Astrocyte (in vitro differentiated cells and primary cell): ENCODE measurements around the gene ENTHD1. TPM values are rescaled to one million over a fixed set of nuclear protein-coding genes. Genes with fewer than 3 reads are reported as not detected.

Experiments used
- DNase-seq: peaks from one replicate; pipeline ENCODE4 v3.0.0-alpha.2; 2010; ENCODE audit warnings: low read depth
- FAIRE-seq: peaks from 2 replicates; lab custom pipeline; 2011; peaks lifted over from hg19 to GRCh38; lab: Jason Lieb, UNC
- H2AFZ ChIP-seq: 2 replicates; pipeline ENCODE4 v1.6.0; 2012; ENCODE audit warnings: low read depth, low read length, inconsistent platforms
- H3K27ac ChIP-seq: 2 replicates; pipeline ENCODE4 v1.5.1; 2011; ENCODE audit warnings: low read depth, low read length, inconsistent platforms
- H3K27me3 ChIP-seq: 2 replicates; pipeline ENCODE4 v1.6.0; 2011; ENCODE audit warnings: low read length, inconsistent platforms; ENCODE audit not compliant: insufficient read depth
- H3K36me3 ChIP-seq: 2 replicates; pipeline ENCODE4 v1.5.1; 2011; ENCODE audit warnings: low read length, inconsistent platforms; ENCODE audit not compliant: insufficient read depth
- H3K4me1 ChIP-seq: 2 replicates; pipeline ENCODE4 v1.5.1; 2011; ENCODE audit warnings: low read length, inconsistent platforms; ENCODE audit not compliant: insufficient read depth
- H3K4me2 ChIP-seq: 2 replicates; pipeline ENCODE4 v1.6.0; 2012; ENCODE audit warnings: low read length, inconsistent platforms
- H3K4me3 ChIP-seq: 2 replicates; pipeline ENCODE4 v1.5.1; 2011; ENCODE audit warnings: low read depth, mild to moderate bottlenecking, low read length, inconsistent platforms; ENCODE audit not compliant: insufficient read depth
- H3K79me2 ChIP-seq: 2 replicates; pipeline ENCODE4 v1.6.0; 2012; ENCODE audit warnings: mild to moderate bottlenecking, low read length, inconsistent platforms; ENCODE audit not compliant: insufficient read depth
- H3K9ac ChIP-seq: 2 replicates; pipeline ENCODE4 v1.6.0; 2012; ENCODE audit warnings: mild to moderate bottlenecking, low read length, inconsistent platforms
- H3K9me3 ChIP-seq: 2 replicates; pipeline ENCODE4 v1.5.1; 2012; ENCODE audit warnings: low read depth, mild to moderate bottlenecking, low read length, inconsistent platforms; ENCODE audit not compliant: insufficient read depth
- H4K20me1 ChIP-seq: 2 replicates; pipeline ENCODE4 v1.6.0; 2012; ENCODE audit warnings: low read length, inconsistent platforms; ENCODE audit not compliant: insufficient read depth
- H3K27ac Mint-ChIP-seq: one replicate; pipeline ENCODE4 v1.8.0; 2021; ENCODE audit warnings: mild to moderate bottlenecking, mixed read lengths; ENCODE audit not compliant: unreplicated experiment
- H3K27me3 Mint-ChIP-seq: one replicate; pipeline ENCODE4 v1.8.0; 2021; ENCODE audit warnings: low read depth, mixed read lengths; ENCODE audit not compliant: unreplicated experiment
- H3K36me3 Mint-ChIP-seq: one replicate; pipeline ENCODE4 v1.8.0; 2021; ENCODE audit warnings: low read depth, mixed read lengths; ENCODE audit not compliant: unreplicated experiment
- H3K4me1 Mint-ChIP-seq: one replicate; pipeline ENCODE4 v1.8.0; 2021; ENCODE audit warnings: low read depth, mixed read lengths; ENCODE audit not compliant: unreplicated experiment
- H3K4me3 Mint-ChIP-seq: one replicate; pipeline ENCODE4 v1.8.0; 2021; ENCODE audit warnings: mild to moderate bottlenecking, moderate library complexity, mixed read lengths; ENCODE audit not compliant: unreplicated experiment
- H3K9me3 Mint-ChIP-seq: one replicate; pipeline ENCODE4 v1.8.0; 2021; ENCODE audit warnings: mild to moderate bottlenecking, mixed read lengths; ENCODE audit not compliant: unreplicated experiment
- EZH2 ChIP-seq: IDR thresholded peaks from 2 replicates; pipeline ENCODE4 v1.6.1; 2012; ENCODE audit warnings: mild to moderate bottlenecking, low read length, inconsistent platforms; ENCODE audit not compliant: insufficient read depth
- total RNA-seq: library from RNA; stranded (reverse); gene quantifications from 2 replicates; pipeline ENCODE4 v1.2.1, GENCODE V29; 2021
- TF ChIP-seq, protein P1 (sequence below): IDR thresholded peaks from 2 replicates; pipeline ENCODE4 v1.5.1; 2011; ENCODE audit warnings: low read depth, mild to moderate bottlenecking, inconsistent platforms, low read length, moderate library complexity; ENCODE audit not compliant: insufficient read depth

ENTHD1 gene
- total RNA-seq, 1 donor from 2014 or later: not detected

DNA sequence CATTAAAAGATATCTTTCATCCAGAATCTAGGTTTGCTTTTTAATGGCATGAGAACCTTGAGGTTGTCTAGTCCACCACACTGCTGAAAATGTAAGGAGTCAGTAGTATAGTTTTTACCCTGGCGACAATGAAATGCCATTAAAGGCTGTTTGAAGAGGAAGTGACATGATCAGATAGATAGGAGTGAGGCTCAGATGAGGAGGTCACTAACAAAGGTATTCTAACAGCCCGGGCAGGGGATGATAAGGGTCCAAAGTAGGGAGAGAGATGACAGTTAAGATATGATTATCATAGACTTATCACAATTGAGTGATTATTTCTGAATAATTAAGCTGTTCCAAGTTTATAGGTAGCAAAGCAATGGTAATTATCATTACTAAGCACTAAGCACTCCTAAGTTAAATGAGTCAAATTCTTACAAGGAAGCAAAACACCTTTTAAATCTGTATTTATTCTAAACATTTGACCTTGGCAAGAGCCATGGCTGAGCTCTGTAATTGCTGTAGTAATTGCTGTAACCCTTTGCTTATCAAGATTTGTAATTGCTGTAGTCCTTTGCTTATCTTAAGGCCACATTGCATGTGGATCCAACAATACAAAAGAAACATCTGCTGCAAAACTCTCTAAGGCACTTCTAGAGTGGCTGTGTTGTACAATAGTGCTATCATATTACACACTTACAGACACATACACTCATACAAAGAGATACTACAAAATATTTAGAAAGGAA, 92.6 kb downstream of the ENTHD1 start:
- Histone ChIP-seq H3K27ac (no peak overlapping the region), H3K4me1 (no peaks in the 10 kb centered on the region), H3K4me3 (no peak overlapping the region), H3K9me3 (peaks cover 9% of the 10 kb centered on the region), H3K36me3 (no peaks in the 10 kb centered on the region), H4K20me1 (no peaks in the 10 kb centered on the region), H3K79me2 (no peaks in the 10 kb centered on the region), H3K27me3 (peaks cover 23% of the 10 kb centered on the region), H3K4me2 (no peak overlapping the region), H2AFZ (no peak overlapping the region), H3K9ac (no peak overlapping the region)
- Mint-ChIP-seq H3K9me3 (peaks cover 21% of the 10 kb centered on the region), H3K4me3 (no peak overlapping the region), H3K27ac (no peak overlapping the region), H3K36me3 (peaks cover 5% of the 10 kb centered on the region), H3K27me3 (peaks cover 7% of the 10 kb centered on the region), H3K4me1 (no peaks in the 10 kb centered on the region)
- TF ChIP-seq, protein P1, sequence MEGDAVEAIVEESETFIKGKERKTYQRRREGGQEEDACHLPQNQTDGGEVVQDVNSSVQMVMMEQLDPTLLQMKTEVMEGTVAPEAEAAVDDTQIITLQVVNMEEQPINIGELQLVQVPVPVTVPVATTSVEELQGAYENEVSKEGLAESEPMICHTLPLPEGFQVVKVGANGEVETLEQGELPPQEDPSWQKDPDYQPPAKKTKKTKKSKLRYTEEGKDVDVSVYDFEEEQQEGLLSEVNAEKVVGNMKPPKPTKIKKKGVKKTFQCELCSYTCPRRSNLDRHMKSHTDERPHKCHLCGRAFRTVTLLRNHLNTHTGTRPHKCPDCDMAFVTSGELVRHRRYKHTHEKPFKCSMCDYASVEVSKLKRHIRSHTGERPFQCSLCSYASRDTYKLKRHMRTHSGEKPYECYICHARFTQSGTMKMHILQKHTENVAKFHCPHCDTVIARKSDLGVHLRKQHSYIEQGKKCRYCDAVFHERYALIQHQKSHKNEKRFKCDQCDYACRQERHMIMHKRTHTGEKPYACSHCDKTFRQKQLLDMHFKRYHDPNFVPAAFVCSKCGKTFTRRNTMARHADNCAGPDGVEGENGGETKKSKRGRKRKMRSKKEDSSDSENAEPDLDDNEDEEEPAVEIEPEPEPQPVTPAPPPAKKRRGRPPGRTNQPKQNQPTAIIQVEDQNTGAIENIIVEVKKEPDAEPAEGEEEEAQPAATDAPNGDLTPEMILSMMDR: no peak
- no peak for TF ChIP-seq EZH2
- FAIRE-seq: no peak
- no peak for DNase-seq

DNA sequence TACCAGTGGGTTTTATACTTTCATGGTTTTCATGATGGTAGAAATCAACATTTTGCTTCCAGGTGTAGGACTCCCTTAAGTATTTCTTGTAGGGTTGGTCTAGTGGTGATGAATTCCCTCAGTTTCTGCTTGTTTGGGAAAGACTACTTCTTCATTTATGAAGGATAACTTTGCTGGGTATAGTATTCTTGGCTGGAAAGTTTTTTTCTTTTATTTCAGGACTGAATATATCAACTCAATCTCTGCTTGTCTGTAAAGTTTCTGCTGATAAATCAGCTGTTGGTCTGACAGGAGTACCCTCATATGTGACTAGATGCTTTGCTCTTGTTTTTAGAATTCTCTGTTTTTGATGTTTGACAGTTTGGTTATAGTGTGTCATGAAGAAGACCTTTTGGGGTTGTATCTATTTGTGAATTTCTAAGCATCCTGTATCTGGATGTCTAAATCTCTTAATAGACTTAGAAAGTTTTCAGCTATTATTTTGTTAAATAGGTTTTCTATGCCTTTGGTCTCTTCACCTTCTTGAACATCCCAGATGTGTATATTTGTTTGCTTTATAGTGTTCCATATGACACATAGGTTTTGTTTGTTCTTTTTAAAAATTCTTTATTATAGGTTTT, 95.9 kb downstream of the ENTHD1 start:
- FAIRE-seq (no peak), DNase-seq (no peak)
- TF ChIP-seq, protein P1: no peak
- no peak for TF ChIP-seq EZH2
- Histone ChIP-seq H4K20me1 (no peaks in the 10 kb centered on the region), H3K9ac (no peak overlapping the region), H3K4me2 (no peak overlapping the region), H3K4me1 (no peaks in the 10 kb centered on the region), H3K79me2 (no peaks in the 10 kb centered on the region), H3K36me3 (no peaks in the 10 kb centered on the region), H3K9me3 (peaks cover 9% of the 10 kb centered on the region), H3K4me3 (no peak overlapping the region), H3K27ac (no peak overlapping the region), H3K27me3 (peaks cover 10% of the 10 kb centered on the region), H2AFZ (no peak overlapping the region)
- Mint-ChIP-seq H3K27ac (no peak overlapping the region), H3K36me3 (peaks cover 5% of the 10 kb centered on the region), H3K27me3 (peaks cover 5% of the 10 kb centered on the region), H3K9me3 (peaks cover 27% of the 10 kb centered on the region), H3K4me1 (no peaks in the 10 kb centered on the region), H3K4me3 (no peak overlapping the region)

GRCh38 chr22:39789788-39790187, 103.8 kb downstream of the ENTHD1 start:
- no peak for TF ChIP-seq EZH2
- TF ChIP-seq, protein P1: no peak
- peaks cover under 1% of the 10 kb centered on the region for H3K27me3 Mint-ChIP-seq
- Histone ChIP-seq H3K9ac (no peak overlapping the region), H3K4me1 (no peaks in the 10 kb centered on the region), H3K4me2 (no peak overlapping the region), H3K79me2 (no peaks in the 10 kb centered on the region), H3K27me3 (peaks cover 11% of the 10 kb centered on the region), H4K20me1 (no peaks in the 10 kb centered on the region), H3K9me3 (no peaks in the 10 kb centered on the region), H3K36me3 (no peaks in the 10 kb centered on the region), H2AFZ (no peak overlapping the region), H3K4me3 (no peak overlapping the region), H3K27ac (no peak overlapping the region)
- no peak overlapping the region for H3K27ac Mint-ChIP-seq
- peaks cover under 1% of the 10 kb centered on the region for H3K9me3 Mint-ChIP-seq
- H3K36me3 Mint-ChIP-seq: no peaks in the 10 kb centered on the region
- FAIRE-seq: no peak
- H3K4me3 Mint-ChIP-seq: no peak overlapping the region
- no peak for DNase-seq
- peaks cover 3% of the 10 kb centered on the region for H3K4me1 Mint-ChIP-seq
